ENCODE results near the gene NMBR.
"Not testable (repeated sequence)": the region's sequence is repeated elsewhere in the genome, so short reads cannot be mapped to it uniquely, and the experiment has no call there.

Gene NMBR

DNA sequence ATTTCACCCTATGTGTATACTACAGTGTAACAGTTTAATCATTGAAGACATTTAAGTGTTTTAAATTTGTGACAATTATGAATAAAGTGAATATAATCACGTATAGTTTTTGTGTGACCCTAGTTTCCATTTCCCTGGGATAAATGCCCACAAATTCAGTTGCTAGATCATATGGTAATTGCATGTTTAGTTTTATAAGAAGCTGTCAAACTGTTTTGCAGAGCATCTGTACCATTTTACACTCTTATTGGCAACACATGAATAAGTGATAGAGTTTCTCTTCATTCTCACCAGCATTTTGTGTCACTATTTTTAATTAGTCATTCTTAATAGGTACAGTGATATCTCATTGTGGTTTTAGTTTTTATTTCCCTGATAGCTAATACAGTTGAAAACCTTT is 7.4 kb upstream of the NMBR start:
- no peak for DNase-seq (ENCODE audit: low read depth)

- DNase-seq (ENCODE audit: low read depth) = no peak
Measured at GRCh38 chr6:142153196-142153595, 6.3 kb upstream of the NMBR start.

- no peak for DNase-seq (ENCODE audit: low read depth)
Measured at GRCh38 chr6:142152746-142153145, 5.8 kb upstream of the NMBR start.

- DNase-seq (ENCODE audit: low read depth) = not testable (repeated sequence)
Measured at GRCh38 chr6:142141531-142141930, 5.4 kb downstream of the NMBR start.

- DNase-seq (ENCODE audit: low read depth) = no peak
Measured at GRCh38 chr6:142138876-142139275, 8.0 kb downstream of the NMBR start.

GRCh38 chr6:142132625-142133024 is 14.3 kb downstream of the NMBR start, which contains the start of gene GJE1:
TSS of gene GJE1 (plus strand) at chr6:142132925. CDS start at chr6:142133159, 234 bp downstream.
- no peak for DNase-seq (ENCODE audit: low read depth)

GRCh38 chr6:142130814-142131213 is 16.1 kb downstream of the NMBR start:
- no peak for DNase-seq (ENCODE audit: low read depth)

DNA sequence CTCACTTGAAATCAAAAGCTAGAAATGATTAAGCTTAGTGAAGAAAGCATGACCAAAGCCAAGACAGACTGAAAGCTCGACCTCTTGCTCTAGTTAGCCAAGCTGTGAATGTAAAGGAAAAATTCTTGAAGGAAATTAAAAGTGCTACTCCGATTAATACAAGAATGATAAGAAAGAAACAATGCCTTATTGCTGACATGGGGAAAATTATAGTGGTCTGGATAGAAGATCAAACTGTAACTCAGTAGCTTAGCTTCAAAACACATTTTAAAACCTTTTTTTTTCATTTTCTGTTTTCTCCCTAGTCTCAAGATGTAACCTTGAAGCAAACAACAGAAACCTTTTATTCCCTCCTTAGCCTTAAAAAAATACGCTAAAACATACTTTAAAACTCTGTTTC is 25.6 kb downstream of the NMBR start:
- no peak for DNase-seq (ENCODE audit: low read depth)

- no peak for DNase-seq (ENCODE audit: low read depth)
Measured at GRCh38 chr6:142118925-142119324, 28.0 kb downstream of the NMBR start.

DNA sequence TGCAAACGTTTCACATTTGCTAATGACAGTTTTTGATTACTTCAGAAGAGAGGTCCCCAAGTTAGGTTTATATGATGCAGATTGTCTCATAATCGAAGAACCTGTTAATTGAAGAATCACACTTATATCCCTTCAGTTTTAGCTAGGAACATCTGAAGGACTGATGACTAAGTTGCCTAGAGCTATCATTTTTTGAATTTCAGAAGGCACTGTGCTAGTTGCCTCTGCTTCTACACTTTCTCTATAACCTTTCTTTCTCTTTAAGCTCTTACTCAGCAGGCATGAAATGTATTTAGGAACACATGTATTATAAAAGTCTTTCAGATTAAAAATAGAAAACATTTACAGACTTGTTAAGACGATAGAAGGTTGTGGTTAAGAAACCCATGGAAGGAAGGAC is 28.6 kb downstream of the NMBR start:
- DNase-seq (ENCODE audit: low read depth) = no peak

- no peak for DNase-seq (ENCODE audit: low read depth)
Measured at GRCh38 chr6:142117366-142117765, 29.6 kb downstream of the NMBR start.

- peak; percentile 51 for DNase-seq (ENCODE audit: low read depth)
Measured at GRCh38 chr6:142112451-142113061, 34.4 kb downstream of the NMBR start.

DNA sequence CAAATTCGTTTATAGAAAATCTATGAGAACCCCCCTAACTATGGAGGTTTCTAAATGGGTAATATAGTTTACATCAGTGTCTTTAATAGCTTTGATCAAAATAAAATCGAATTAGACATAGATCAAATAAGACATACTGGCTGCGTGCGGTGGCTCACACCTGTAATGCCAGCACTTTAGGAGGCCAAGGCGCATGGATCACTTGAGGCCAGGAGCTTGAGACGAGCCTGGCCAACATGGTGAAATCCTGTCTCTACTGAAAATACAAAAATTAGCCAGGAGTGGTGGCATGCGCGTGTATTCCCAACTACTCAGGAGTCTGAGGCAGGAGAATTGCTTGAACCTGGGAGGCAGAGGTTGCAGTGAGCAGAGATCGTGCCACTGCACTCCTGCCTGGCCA is 36.1 kb downstream of the NMBR start:
- not testable (repeated sequence) for DNase-seq (ENCODE audit: low read depth)

- not testable (repeated sequence) for DNase-seq (ENCODE audit: low read depth)
Measured at GRCh38 chr6:142104820-142105219, 42.1 kb downstream of the NMBR start.

- DNase-seq (ENCODE audit: low read depth) = no peak
Measured at GRCh38 chr6:142088858-142089216, 58.1 kb downstream of the NMBR start.

DNA sequence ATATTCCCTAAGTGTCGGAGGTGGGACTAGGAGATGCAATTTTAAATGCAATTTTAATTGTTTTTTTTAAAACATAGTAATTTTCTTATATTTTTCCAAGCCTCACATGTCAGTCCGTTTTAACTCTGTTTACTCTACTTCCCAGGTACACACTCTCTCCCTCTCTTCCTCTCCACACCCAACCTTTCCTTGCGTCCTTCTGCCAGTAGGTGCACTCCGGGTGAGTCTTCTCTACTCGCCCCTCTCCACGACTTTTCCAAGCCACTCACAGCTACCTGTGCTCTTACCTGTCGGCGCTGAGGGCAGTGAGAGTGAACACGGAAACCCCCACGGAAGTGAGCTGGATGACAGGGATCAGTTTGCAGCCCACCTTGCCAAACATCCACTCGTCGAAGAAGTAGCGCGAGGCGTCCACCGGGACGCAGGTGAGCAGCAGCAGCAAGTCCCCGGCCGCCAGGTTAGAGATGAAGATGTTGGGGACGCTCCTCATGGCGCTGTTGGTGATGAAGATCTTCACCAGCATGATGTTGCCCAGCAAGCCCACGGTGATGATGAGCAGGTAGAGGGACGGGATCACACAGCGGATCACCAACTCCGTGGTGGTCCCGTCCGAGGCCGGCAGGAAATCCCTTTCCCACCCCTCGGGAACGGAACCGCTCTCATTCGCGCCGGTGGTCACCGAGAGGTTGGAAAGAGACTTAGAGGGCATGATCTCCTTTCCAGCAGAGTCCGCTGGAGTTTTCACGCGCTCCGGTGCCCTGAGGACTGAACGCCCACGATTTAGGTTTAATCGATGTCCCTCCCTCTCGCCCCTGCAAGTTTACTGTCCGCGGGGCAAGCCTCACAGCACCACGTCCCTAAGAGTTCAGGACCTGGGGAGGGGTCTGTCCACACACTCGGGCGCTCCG is 58.7 kb downstream of the NMBR start:
- DNase-seq (ENCODE audit: low read depth) = no peak

DNA sequence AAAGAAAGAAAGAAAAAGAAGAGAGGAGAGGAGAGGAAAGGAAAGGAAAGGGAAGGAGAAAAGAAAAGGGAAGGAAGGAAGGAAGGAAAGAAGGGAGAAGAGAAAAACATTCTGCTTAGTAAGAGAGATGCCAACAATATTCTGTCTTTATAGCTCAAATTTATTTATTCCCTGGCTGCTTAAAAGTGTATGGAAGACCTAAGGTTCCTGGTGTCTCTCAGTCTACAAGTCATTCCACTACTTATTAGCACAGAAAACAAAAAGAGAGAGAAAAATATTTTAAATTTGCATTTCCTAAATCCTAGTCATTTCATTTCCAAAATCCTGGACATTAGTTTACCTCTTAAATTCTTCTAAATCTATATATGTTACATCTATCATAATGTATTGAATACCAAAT is 67.8 kb downstream of the NMBR start:
- DNase-seq (ENCODE audit: low read depth) = no peak

- DNase-seq (ENCODE audit: low read depth) = no peak
Measured at GRCh38 chr6:142075516-142076101, 71.3 kb downstream of the NMBR start.

DNA sequence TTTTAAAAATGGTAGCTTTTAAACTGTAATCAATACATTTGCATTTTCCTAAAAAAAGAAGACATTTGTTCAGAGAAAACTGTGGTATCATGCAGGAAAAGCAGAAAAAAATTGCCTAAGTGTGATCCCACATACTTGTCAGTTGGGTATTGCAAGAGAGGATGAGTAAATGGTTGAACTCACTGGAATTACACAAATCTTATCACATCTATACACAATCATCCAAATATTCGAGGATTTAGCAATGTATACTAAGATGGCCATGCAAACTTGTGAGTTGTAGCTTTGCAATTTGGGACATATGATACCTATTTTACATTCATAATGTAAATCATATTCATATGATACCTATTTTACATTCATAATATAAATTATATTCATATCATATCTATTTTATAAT is 72.4 kb downstream of the NMBR start:
- no peak for DNase-seq (ENCODE audit: low read depth)

GRCh38 chr6:142071981-142072380 is 74.9 kb downstream of the NMBR start:
- no peak for DNase-seq (ENCODE audit: low read depth)

DNA sequence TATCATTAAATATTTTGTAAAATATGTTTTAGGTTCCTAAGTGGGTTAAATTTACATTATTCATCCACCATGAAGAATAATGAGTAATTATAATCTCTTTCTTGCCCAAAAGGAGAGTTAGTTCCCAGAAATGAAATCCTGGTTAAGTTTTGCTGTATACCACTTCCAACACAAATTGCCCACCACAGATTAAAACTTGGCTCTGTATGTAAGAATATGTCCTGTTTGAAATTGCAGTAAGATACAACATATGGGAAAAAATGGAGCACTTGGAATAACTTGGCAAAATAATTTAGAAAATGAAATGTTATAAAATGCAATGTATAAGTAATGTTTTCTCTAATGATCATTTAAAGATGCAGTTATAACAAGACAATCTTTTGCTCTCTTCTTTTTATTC is 78.5 kb downstream of the NMBR start:
- no peak for DNase-seq (ENCODE audit: low read depth)

DNA sequence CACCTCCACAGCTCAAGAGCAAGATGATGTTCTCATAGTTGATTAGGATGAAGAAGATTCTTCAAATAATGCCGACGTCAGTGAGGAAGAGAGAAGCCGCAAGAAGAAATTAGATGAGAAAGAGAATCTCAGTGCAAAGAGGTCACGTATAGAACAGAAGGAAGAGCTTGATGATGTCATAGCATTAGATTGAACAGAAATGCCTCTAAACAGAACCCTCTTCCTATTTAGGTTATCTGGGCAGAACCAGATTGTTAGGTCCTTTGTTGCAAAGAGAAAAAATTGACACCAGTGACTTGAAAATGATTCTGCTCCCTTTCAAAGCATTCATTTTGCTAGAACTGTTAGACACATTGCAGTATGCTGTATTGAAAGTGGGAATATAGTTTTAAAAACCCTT is 84.1 kb downstream of the NMBR start:
- not testable (repeated sequence) for DNase-seq (ENCODE audit: low read depth)

All from stimulated activated CD8-positive, alpha-beta memory T cell treated with anti-CD3 and anti-CD28 coated beads, Interleukin-12 subunit alpha, Interleukin-12 subunit beta, amount 100 ng/mL, for 1 hour (primary cell).